Stimulated activated effector memory CD8-positive, alpha-beta T cell treated with anti-CD3 and anti-CD28 coated beads, Interleukin-12 subunit alpha, Interleukin-12 subunit beta, amount 100 ng/mL, for 72 hours (primary cell): ENCODE results near the gene GPR32.
"Not testable (repeated sequence)": the region's sequence is repeated elsewhere in the genome, so short reads cannot be mapped to it uniquely, and the experiment has no call there.

Experiments
- ATAC-seq: fragments of 150-1000 bp; cut with Tn5 transposase; 2 replicates; pipeline ENCODE4 v1.10.0; 2021
- DNase-seq, 2 donors: peaks; one replicate each; pipeline ENCODE4 v3.0.0; 2021 to 2022; ENCODE audit warnings: low spot score in 2 of 2
- H3K27ac Mint-ChIP-seq: one replicate; pipeline ENCODE4 v1.8.0; 2022; ENCODE audit warnings: mild to moderate bottlenecking, mixed read lengths
- H3K36me3 Mint-ChIP-seq: one replicate; pipeline ENCODE4 v1.8.0; 2022; ENCODE audit warnings: mild to moderate bottlenecking, mixed read lengths
- H3K4me1 Mint-ChIP-seq: one replicate; pipeline ENCODE4 v1.8.0; 2022; ENCODE audit warnings: mixed read lengths
- H3K4me3 Mint-ChIP-seq: one replicate; pipeline ENCODE4 v1.8.0; 2022; ENCODE audit warnings: mild to moderate bottlenecking, mixed read lengths
- H3K9me3 Mint-ChIP-seq: one replicate; pipeline ENCODE4 v1.8.0; 2022; ENCODE audit warnings: mixed read lengths

The GPR32 gene

DNA sequence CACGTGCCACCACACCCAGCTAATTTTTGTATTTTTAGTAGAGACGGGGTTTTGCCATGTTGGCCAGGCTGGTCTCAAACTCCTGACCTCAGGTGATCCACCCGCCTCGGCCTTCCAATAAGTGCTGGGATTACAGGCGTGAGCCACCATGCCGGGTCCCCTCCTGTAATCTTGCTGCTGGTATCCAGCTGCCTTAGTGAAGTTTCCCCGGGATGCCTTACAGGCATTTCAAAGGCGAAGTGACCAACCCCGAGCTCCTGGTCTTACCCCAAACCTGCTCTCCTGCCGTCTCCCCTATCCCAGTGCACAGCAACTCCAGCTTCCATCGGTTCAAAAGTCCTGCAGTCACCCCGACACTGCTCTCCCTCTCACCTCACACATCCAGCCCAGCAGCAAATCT lies 3.5 kb upstream of the GPR32 start:
- not testable (repeated sequence) for H3K4me3 Mint-ChIP-seq, H3K36me3 Mint-ChIP-seq, ATAC-seq, H3K27ac Mint-ChIP-seq, DNase-seq, H3K4me1 Mint-ChIP-seq, H3K9me3 Mint-ChIP-seq

- not testable (repeated sequence) for ATAC-seq, DNase-seq, H3K4me3 Mint-ChIP-seq, H3K27ac Mint-ChIP-seq, H3K4me1 Mint-ChIP-seq, H3K36me3 Mint-ChIP-seq, H3K9me3 Mint-ChIP-seq
Measured at GRCh38 chr19:50767263-50767662, 3.0 kb upstream of the GPR32 start.

DNA sequence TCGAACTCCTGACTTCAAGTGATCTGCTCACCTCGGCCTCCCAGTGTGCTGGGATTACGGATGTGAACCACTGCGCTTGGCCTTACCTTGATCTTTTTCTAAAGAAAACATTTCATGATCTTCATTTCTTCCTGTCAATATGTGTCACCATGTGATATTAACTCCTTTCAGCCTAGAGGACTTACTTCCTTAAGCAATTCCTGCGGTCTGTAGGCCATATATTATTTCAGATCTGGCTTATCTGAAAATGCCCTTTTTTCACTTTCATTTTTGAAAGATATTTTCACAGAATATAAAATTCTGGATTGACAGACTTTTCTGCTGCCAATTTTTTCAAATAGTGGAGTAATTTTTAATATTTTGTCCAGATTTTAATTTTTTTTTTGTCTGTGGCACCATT lies 2.0 kb upstream of the GPR32 start:
- H3K4me3 Mint-ChIP-seq: no peak overlapping the region
- no peaks in the 10 kb centered on the region for H3K4me1 Mint-ChIP-seq
- DNase-seq: no peak
- H3K27ac Mint-ChIP-seq: no peak overlapping the region
- no peaks in the 10 kb centered on the region for H3K36me3 Mint-ChIP-seq
- no peak for ATAC-seq
- H3K9me3 Mint-ChIP-seq: no peaks in the 10 kb centered on the region

DNA sequence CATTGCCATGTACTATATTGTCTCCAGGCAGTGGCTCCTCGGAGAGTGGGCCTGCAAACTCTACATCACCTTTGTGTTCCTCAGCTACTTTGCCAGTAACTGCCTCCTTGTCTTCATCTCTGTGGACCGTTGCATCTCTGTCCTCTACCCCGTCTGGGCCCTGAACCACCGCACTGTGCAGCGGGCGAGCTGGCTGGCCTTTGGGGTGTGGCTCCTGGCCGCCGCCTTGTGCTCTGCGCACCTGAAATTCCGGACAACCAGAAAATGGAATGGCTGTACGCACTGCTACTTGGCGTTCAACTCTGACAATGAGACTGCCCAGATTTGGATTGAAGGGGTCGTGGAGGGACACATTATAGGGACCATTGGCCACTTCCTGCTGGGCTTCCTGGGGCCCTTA lies 624 bp downstream of the GPR32 start:
- H3K27ac Mint-ChIP-seq: no peak overlapping the region
- DNase-seq: no peak
- no peak for ATAC-seq
- H3K4me3 Mint-ChIP-seq: no peak overlapping the region
- no peaks in the 10 kb centered on the region for H3K4me1 Mint-ChIP-seq
- no peaks in the 10 kb centered on the region for H3K9me3 Mint-ChIP-seq
- H3K36me3 Mint-ChIP-seq: no peaks in the 10 kb centered on the region

DNA sequence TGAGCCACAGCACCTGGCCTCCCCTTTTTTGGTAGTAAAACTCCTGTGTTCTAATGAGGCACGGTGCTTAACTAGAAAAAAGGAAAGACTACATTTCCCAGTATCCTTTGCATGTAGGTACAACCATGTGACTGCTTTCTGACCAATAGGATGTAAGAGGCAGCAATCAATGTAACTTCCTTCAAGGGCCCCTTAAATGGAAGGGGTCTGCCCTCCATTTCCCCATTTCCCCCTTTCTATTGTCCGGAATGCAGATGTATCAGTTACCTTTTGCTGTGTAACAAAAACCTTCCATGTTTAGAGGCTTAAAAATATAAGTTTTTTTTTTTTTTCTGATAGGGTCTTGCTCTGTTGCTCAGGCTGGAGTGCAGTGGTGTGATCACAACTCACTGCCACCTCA lies 2.2 kb downstream of the GPR32 start:
- Mint-ChIP-seq H3K9me3 (no peaks in the 10 kb centered on the region), H3K27ac (no peak overlapping the region), H3K4me1 (no peaks in the 10 kb centered on the region), H3K4me3 (no peak overlapping the region), H3K36me3 (no peaks in the 10 kb centered on the region)
- DNase-seq (no peak), ATAC-seq (no peak)

DNA sequence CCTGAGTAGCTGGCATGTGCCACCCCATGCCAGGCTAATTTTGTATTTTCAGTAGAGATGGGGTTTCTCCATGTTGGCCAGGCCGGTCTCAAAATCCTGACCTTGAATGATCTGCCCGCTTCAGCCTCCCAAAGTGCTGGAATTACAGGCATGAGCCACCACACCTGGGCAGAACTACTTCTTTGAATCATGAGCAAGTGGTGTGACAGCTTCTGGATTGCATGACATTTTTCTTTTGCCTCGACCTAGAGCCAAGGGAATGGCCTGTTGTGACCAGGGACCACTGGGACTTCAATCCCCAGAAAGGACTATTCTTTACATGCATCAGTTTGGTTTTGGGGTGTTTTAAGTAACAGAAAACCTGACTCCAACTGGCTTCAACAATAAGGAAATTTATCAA lies 2.6 kb downstream of the GPR32 start:
- not testable (repeated sequence) for H3K4me3 Mint-ChIP-seq, H3K36me3 Mint-ChIP-seq, DNase-seq, ATAC-seq, H3K9me3 Mint-ChIP-seq, H3K4me1 Mint-ChIP-seq, H3K27ac Mint-ChIP-seq

GRCh38 chr19:50773454-50773853 lies 3.2 kb downstream of the GPR32 start:
- not testable (repeated sequence) for H3K4me3 Mint-ChIP-seq, H3K4me1 Mint-ChIP-seq, H3K36me3 Mint-ChIP-seq, ATAC-seq, H3K9me3 Mint-ChIP-seq, DNase-seq, H3K27ac Mint-ChIP-seq

- H3K27ac Mint-ChIP-seq: no peak overlapping the region
Measured at GRCh38 chr19:50776131-50776530, 5.9 kb downstream of the GPR32 start.

GRCh38 chr19:50777261-50777660 lies 7.0 kb downstream of the GPR32 start:
- H3K9me3 Mint-ChIP-seq: no peaks in the 10 kb centered on the region
- no peak overlapping the region for H3K27ac Mint-ChIP-seq
- DNase-seq (no peak), ATAC-seq (no peak)
- H3K4me3 Mint-ChIP-seq: no peak overlapping the region
- H3K4me1 Mint-ChIP-seq: peaks cover 8% of the 10 kb centered on the region
- H3K36me3 Mint-ChIP-seq: no peaks in the 10 kb centered on the region

More at GRCh38 chr19:50776131-50776530, 5.9 kb downstream of the GPR32 start:
- H3K36me3 Mint-ChIP-seq: no peaks in the 10 kb centered on the region
- H3K4me3 Mint-ChIP-seq: no peak overlapping the region
- DNase-seq (no peak), ATAC-seq (no peak)
- H3K4me1 Mint-ChIP-seq: peaks cover 8% of the 10 kb centered on the region
- H3K9me3 Mint-ChIP-seq: no peaks in the 10 kb centered on the region

- H3K27ac Mint-ChIP-seq: no peak overlapping the region
- DNase-seq: no peak
- no peaks in the 10 kb centered on the region for H3K9me3 Mint-ChIP-seq
- H3K4me3 Mint-ChIP-seq: no peak overlapping the region
- ATAC-seq: no peak
- H3K36me3 Mint-ChIP-seq: no peaks in the 10 kb centered on the region
- peaks cover 8% of the 10 kb centered on the region for H3K4me1 Mint-ChIP-seq
Measured at GRCh38 chr19:50777830-50778303, 7.6 kb downstream of the GPR32 start.

- Mint-ChIP-seq H3K36me3 (no peaks in the 10 kb centered on the region), H3K27ac (no peak overlapping the region), H3K9me3 (no peaks in the 10 kb centered on the region), H3K4me3 (no peak overlapping the region), H3K4me1 (peaks cover 8% of the 10 kb centered on the region)
- ATAC-seq (no peak), DNase-seq (no peak)
Measured at GRCh38 chr19:50778906-50779430, 8.7 kb downstream of the GPR32 start.

GRCh38 chr19:50779504-50780457 lies 9.5 kb downstream of the GPR32 start:
- no peaks in the 10 kb centered on the region for H3K36me3 Mint-ChIP-seq
- ATAC-seq (no peak), DNase-seq (no peak)
- H3K4me3 Mint-ChIP-seq: no peak overlapping the region
- peaks cover 8% of the 10 kb centered on the region for H3K4me1 Mint-ChIP-seq
- no peaks in the 10 kb centered on the region for H3K9me3 Mint-ChIP-seq
- H3K27ac Mint-ChIP-seq: no peak overlapping the region

DNA sequence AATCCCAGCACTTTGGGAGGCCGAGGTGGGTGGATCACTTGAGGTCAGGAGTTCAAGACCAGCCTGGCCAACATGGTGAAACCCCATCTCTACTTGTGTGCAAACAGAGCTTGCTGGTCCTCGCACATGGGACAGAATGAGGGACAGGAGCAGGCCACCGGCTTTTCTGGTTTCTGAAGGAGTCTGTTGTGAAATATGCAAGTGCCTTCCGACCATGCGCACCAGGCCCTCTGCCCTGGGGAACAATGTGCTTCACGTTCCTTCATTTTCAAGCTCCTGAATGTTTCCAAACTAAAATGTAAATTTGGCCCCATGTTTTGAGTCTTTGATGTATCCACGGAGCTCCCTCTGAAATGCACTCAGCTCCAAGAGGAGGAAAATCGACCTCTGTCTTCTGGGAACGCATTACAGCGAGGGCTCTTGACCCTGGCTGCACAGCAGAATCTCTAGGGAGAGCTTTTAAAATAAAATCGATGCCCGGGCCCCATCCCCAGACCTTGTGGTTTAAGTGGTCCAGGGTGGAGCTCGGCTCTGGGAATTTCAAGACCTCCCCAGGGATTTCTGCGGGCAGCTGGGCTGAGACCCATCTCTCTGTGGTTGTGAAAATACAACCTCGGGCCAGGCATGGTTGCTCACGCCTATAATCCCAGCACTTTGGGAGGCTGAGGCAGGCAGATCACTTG lies 10.6 kb downstream of the GPR32 start:
- no peaks in the 10 kb centered on the region for H3K36me3 Mint-ChIP-seq
- ATAC-seq (no peak), DNase-seq (no peak)
- no peak overlapping the region for H3K27ac Mint-ChIP-seq
- peaks cover 8% of the 10 kb centered on the region for H3K4me1 Mint-ChIP-seq
- no peak overlapping the region for H3K4me3 Mint-ChIP-seq
- H3K9me3 Mint-ChIP-seq: no peaks in the 10 kb centered on the region

- H3K27ac Mint-ChIP-seq, ATAC-seq, H3K4me1 Mint-ChIP-seq, H3K4me3 Mint-ChIP-seq, DNase-seq, H3K36me3 Mint-ChIP-seq, H3K9me3 Mint-ChIP-seq: not testable (repeated sequence)
Measured at GRCh38 chr19:50783848-50784152, 13.5 kb downstream of the GPR32 start.

- Mint-ChIP-seq H3K4me3 (no peak overlapping the region), H3K27ac (no peak overlapping the region), H3K9me3 (no peaks in the 10 kb centered on the region), H3K36me3 (no peaks in the 10 kb centered on the region), H3K4me1 (no peaks in the 10 kb centered on the region)
- ATAC-seq: no peak
- no peak for DNase-seq
Measured at GRCh38 chr19:50784710-50785109, 14.4 kb downstream of the GPR32 start.

GRCh38 chr19:50785329-50785728 lies 15.1 kb downstream of the GPR32 start:
- Mint-ChIP-seq H3K27ac (no peak overlapping the region), H3K9me3 (no peaks in the 10 kb centered on the region), H3K4me1 (no peaks in the 10 kb centered on the region), H3K36me3 (no peaks in the 10 kb centered on the region), H3K4me3 (no peak overlapping the region)
- no peak for ATAC-seq
- no peak for DNase-seq
